IPS-NIHi7 (cell line): ENCODE results near the gene ZSCAN20.

ENCODE experiments used
- DNase-seq: peaks from one replicate; pipeline ENCODE4 v3.0.0; 2012; ENCODE audit warnings: mixed read lengths; ENCODE audit errors: extremely low spot score

ZSCAN20 gene

DNA sequence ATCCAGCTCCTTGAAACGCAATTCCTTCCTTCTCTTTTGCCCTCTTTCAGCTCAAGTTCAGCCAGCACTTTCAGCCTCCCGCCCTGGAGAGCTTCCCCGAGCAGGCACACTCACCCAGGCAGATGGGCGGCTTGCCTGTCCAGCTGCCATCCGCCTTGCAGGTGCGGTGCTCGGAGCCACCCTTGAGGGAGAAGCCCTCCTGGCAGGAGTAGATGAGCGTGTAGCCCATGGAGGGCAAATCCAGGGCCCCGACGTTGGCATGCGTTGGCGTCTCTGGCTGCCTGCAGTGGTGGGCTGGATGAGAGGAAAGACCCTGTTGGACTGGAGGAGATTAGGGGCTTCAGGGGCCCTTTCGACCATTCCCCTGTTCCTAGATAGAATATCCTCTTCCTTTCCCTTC is 60.5 kb downstream of the ZSCAN20 start:
- no peak for DNase-seq

DNA sequence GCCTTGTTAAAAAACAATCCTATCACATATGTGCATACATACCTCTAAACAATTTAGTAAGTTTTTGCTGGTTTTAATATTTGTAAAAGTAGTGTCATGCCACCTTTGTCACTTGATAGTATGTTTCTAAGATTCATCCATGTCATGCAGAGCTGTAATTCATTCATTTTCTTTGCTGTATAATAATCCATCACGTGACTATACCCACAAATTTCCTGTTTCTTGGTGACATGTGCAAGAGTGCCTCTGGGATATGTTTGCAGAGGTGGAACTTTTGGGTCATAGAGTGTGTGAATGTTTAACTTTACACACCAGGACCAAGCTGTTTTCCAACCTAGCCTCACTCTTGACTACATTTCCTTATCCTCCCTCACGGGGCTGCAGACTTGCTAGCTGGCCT is 62.9 kb downstream of the ZSCAN20 start:
- no peak for DNase-seq

DNA sequence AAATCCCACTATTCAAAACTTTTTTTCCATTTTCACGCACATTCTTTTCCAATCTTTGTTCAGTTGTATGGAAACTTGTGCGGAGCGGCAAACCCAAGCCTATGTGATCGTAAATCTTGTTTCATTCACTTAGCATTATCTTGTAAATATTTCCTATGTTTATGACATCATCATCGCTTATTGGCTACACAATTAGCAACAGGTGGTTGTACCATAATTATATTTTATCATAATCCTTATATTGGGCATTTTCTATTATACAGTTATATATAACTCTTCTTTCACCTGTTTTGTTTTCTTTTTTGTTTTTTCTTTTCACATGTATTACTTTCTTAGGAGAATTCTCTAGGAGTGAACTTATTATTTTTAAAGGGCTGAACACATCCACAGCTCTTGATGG is 65.4 kb downstream of the ZSCAN20 start:
- DNase-seq, result no peak

DNA sequence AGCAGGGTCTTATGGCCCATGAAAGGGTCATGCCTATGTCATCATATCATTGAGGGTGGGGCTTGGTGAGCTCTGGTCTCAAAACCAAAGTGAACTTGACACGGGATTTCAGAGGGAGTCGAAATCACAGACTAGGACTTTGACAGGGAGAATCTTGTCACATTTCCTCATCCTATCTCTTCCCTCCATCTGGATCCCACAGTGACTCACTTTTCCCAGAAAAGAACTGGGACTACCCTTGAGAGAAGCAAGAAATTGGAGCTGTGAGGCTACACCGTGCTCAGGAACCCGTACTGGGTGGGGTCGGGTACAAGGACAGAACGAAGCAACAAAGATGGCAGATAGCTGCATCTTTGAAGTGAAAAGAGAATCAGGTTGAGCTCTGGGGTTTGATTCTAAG is 69.5 kb downstream of the ZSCAN20 start:
- DNase-seq, result no peak
